ENCODE results near the gene DNMBP. TPM values are rescaled to one million over a fixed set of nuclear protein-coding genes. Genes with fewer than 3 reads are reported as not detected.
A peak's percentile ranks its signal among the peaks of the same experiment; 100 is the strongest.

The DNMBP gene
- total and polyA plus RNA-seq, 7 donors = 15.0 to 21.6 (median 18.6) TPM

DNA sequence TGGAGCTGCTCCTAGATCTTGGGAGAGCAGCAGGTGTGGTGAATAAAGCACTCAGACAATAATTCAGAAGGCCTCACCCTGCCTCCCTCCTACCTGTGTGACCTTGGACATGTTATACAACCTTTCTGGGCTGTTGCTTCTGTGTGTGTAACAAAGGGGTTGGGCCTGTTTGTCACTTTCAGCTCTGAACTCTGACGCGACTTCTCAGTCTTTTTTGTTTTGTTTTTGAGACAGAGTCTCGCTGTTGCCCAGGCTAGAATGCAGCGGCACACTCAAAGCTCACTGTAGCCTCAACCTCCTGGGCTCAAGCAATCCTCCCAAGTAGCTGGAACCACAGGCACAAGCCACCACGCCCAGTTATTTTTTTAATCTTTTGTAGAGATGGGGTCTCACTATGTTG, 89.3 kb downstream of the DNMBP start:
- WGBS, 2 donors = 22 to 74% methylated on average over 5 of the region's 5 CpGs
- H3K36me3 ChIP-seq = no peaks in the 10 kb centered on the region
- H3K9me3 ChIP-seq = no peaks in the 10 kb centered on the region
- no peak for DNase-seq
- TF ChIP-seq POLR2AphosphoS5 (IDR thresholded peaks at IDR 0.05) (no peak), POLR2A (IDR thresholded peaks at IDR 0.05) (peak in 1 of 2 donors; percentile 29)
- peak overlapping the region in 1 of 4 donors; percentile 8 for H3K27ac ChIP-seq
- intact Hi-C loops (cut with DNase I) = no loop called here
- peaks cover 0 to 17% (median 10%) of the 10 kb centered on the region in 4 donors for H3K4me1 ChIP-seq
- no peak overlapping the region for H3K4me3 ChIP-seq
- no peaks in the 10 kb centered on the region for H3K27me3 ChIP-seq

DNA sequence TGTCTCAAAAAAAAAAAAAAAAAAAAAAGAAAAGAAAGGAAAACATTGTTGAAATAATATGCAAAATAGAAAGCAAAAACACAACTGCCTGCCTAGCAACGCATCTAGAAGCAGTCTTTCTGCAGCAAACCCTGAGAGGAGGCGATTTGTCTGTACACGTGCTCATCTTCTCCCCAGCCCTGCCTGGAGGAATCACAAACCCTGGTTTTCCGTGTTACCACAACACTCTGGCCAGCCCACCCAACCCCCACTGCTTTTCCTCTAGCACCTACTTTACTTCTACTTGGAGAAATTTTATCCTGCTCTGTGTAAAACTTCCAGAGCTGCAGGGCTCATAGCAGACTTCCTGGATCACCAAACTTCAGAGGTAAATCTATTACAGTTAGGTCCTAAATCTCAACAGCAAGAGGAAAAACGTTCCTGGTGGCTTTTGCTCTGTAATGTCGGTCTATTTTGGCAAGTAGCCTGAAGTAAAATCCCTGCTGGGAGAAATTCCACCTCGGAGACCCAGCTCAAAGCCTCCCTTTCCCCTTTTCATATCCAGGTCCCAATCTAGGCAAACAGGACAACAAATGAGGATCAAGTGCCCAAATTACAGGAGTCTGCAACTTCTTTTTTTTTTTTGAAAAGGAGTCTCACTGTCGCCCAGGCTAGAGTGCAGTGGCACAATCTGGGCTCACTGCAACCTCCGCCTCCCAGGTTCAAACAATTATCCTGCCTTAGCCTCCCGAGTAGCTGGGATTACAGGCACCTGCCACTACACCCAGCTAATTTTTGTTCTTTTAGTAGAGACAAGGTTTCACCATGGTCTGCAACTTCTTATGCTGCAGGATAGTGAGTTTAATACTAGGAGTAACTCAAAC, 91.6 kb downstream of the DNMBP start:
- peak overlapping the region; percentile 34 to 72 (median 70) for H3K27ac ChIP-seq
- peaks cover 0 to 17% (median 10%) of the 10 kb centered on the region in 4 donors for H3K4me1 ChIP-seq
- WGBS, 2 donors = 8 to 40% methylated on average over 10 of the region's 10 CpGs
- TF ChIP-seq POLR2A (IDR thresholded peaks at IDR 0.05) (no peak), EP300 (IDR thresholded peaks at IDR 0.05) (no peak), POLR2AphosphoS5 (IDR thresholded peaks at IDR 0.05) (no peak)
- TF ChIP-seq, protein P1, sequence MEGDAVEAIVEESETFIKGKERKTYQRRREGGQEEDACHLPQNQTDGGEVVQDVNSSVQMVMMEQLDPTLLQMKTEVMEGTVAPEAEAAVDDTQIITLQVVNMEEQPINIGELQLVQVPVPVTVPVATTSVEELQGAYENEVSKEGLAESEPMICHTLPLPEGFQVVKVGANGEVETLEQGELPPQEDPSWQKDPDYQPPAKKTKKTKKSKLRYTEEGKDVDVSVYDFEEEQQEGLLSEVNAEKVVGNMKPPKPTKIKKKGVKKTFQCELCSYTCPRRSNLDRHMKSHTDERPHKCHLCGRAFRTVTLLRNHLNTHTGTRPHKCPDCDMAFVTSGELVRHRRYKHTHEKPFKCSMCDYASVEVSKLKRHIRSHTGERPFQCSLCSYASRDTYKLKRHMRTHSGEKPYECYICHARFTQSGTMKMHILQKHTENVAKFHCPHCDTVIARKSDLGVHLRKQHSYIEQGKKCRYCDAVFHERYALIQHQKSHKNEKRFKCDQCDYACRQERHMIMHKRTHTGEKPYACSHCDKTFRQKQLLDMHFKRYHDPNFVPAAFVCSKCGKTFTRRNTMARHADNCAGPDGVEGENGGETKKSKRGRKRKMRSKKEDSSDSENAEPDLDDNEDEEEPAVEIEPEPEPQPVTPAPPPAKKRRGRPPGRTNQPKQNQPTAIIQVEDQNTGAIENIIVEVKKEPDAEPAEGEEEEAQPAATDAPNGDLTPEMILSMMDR (IDR thresholded peaks at IDR 0.05) = no peak
- H3K4me3 ChIP-seq = peak overlapping the region in 3 of 4 donors; percentile 16 to 30 (median 30)
- intact Hi-C loops (cut with DNase I) = loop anchor here (5.0 kb wide), 1 partner anchor 76 kb away; no protein-coding TSS in a partner anchor
- H3K9me3 ChIP-seq = no peaks in the 10 kb centered on the region
- no peaks in the 10 kb centered on the region for H3K27me3 ChIP-seq
- H3K36me3 ChIP-seq = no peaks in the 10 kb centered on the region
- peak; percentile 73 for DNase-seq

- 21 to 77% methylated on average over 5 of the region's 5 CpGs for WGBS, 2 donors
- H3K9me3 ChIP-seq = no peaks in the 10 kb centered on the region
- TF ChIP-seq POLR2AphosphoS5 (IDR thresholded peaks at IDR 0.05) (no peak), EP300 (IDR thresholded peaks at IDR 0.05) (no peak), POLR2A (IDR thresholded peaks at IDR 0.05) (no peak)
- TF ChIP-seq, protein P1 (IDR thresholded peaks at IDR 0.05) = no peak
- peaks cover 0 to 23% (median 10%) of the 10 kb centered on the region in 4 donors for H3K4me1 ChIP-seq
- H3K4me3 ChIP-seq = no peak overlapping the region
- H3K36me3 ChIP-seq = no peaks in the 10 kb centered on the region
- no peak for DNase-seq
- H3K27ac ChIP-seq = peak overlapping the region in 1 of 4 donors; percentile 71
- H3K27me3 ChIP-seq = no peaks in the 10 kb centered on the region
- intact Hi-C loops (cut with DNase I) = loop anchor here (5.0 kb wide), 1 partner anchor 74 kb away; no protein-coding TSS in a partner anchor
Observed at GRCh38 chr10:99916776-99917175, 93.0 kb downstream of the DNMBP start.

- TF ChIP-seq EP300 (IDR thresholded peaks at IDR 0.05) (no peak), POLR2A (IDR thresholded peaks at IDR 0.05) (no peak), POLR2AphosphoS5 (IDR thresholded peaks at IDR 0.05) (no peak)
- TF ChIP-seq, protein P1 (IDR thresholded peaks at IDR 0.05) = no peak
- Histone ChIP-seq H3K27me3 (no peaks in the 10 kb centered on the region), H3K4me3 (no peak overlapping the region), H3K9me3 (no peaks in the 10 kb centered on the region), H3K36me3 (no peaks in the 10 kb centered on the region), H3K4me1 (peaks cover 0 to 26% (median 10%) of the 10 kb centered on the region in 4 donors), H3K27ac (no peak overlapping the region)
- no peak for DNase-seq
- WGBS, 2 donors = 60 to 86% methylated on average over 6 of the region's 6 CpGs
- intact Hi-C loops (cut with DNase I) = loop anchor here (5.0 kb wide), 1 partner anchor 73 kb away; no protein-coding TSS in a partner anchor
Observed at GRCh38 chr10:99915414-99915813, 94.3 kb downstream of the DNMBP start.

DNA sequence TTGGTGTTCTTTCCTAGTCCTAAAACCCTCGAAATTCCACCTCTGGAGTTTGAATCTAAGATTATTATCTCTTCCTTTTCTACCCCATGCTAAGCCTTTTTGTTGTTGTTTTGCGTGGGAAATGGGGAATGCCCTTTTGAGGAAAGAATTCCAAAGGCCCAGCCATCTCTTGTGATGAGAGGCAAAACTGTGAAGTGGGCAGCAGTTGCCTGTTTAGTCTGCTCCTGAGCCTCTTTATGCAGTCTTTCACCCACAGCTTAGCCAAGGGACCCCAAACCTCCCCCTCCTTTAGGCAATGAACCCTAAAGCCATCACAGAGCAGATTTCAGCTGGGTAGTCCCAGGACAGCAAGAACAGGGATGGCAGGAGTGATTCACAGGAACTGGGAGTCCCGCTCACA, 95.5 kb downstream of the DNMBP start:
- WGBS, 2 donors = 49 to 74% methylated on average over 3 of the region's 3 CpGs
- H3K27ac ChIP-seq = no peak overlapping the region
- no peaks in the 10 kb centered on the region for H3K27me3 ChIP-seq
- H3K36me3 ChIP-seq = no peaks in the 10 kb centered on the region
- no peak overlapping the region for H3K4me3 ChIP-seq
- H3K4me1 ChIP-seq = peaks cover 0 to 34% (median 10%) of the 10 kb centered on the region in 4 donors
- TF ChIP-seq POLR2AphosphoS5 (IDR thresholded peaks at IDR 0.05) = no peak
- TF ChIP-seq, protein P1 (IDR thresholded peaks at IDR 0.05) = no peak
- no peak for TF ChIP-seq POLR2A (IDR thresholded peaks at IDR 0.05)
- TF ChIP-seq EP300 (IDR thresholded peaks at IDR 0.05) = no peak
- H3K9me3 ChIP-seq = no peaks in the 10 kb centered on the region
- intact Hi-C loops (cut with DNase I) = no loop called here
- DNase-seq = no peak

Measured in sigmoid colon (tissue), 7 donors.